Measurements from ENCODE around the gene SIGLEC8.
"Not testable (repeated sequence)": the region's sequence is repeated elsewhere in the genome, so short reads cannot be mapped to it uniquely, and the experiment has no call there.

The SIGLEC8 gene

GRCh38 chr19:51472607-51473006 is 14.4 kb upstream of the SIGLEC8 start:
- DNase-seq, result no peak

GRCh38 chr19:51471527-51471926 is 13.3 kb upstream of the SIGLEC8 start:
- no peak for DNase-seq

GRCh38 chr19:51470966-51471365 is 12.7 kb upstream of the SIGLEC8 start:
- peak; percentile 75 for DNase-seq

- DNase-seq, result no peak
Measured at GRCh38 chr19:51469629-51470028, 11.4 kb upstream of the SIGLEC8 start.

GRCh38 chr19:51469162-51469561 is 10.9 kb upstream of the SIGLEC8 start:
- DNase-seq, result peak; percentile 61

- peak; percentile 24 for DNase-seq
Measured at GRCh38 chr19:51468545-51468920, 10.3 kb upstream of the SIGLEC8 start.

GRCh38 chr19:51467864-51468544 is 9.8 kb upstream of the SIGLEC8 start:
- peak; percentile 96 for DNase-seq

GRCh38 chr19:51466723-51467122 is 8.5 kb upstream of the SIGLEC8 start:
- peak; percentile 26 for DNase-seq

GRCh38 chr19:51463976-51464581 is 5.8 kb upstream of the SIGLEC8 start:
- DNase-seq, result peak; percentile 16

- no peak for DNase-seq
Measured at GRCh38 chr19:51462681-51463080, 4.4 kb upstream of the SIGLEC8 start.

GRCh38 chr19:51462276-51462675 is 4.0 kb upstream of the SIGLEC8 start:
- no peak for DNase-seq

- DNase-seq, result peak; percentile 79
Measured at GRCh38 chr19:51461723-51462161, 3.5 kb upstream of the SIGLEC8 start.

GRCh38 chr19:51460164-51460992 is 2.1 kb upstream of the SIGLEC8 start:
- DNase-seq, result peak; percentile 31

GRCh38 chr19:51458899-51459505 is 748 bp upstream of the SIGLEC8 start:
- DNase-seq, result peak; percentile 6

- no peak for DNase-seq
Measured at GRCh38 chr19:51457351-51458013, 772 bp downstream of the SIGLEC8 start.

GRCh38 chr19:51456541-51457290 is 1.5 kb downstream of the SIGLEC8 start:
- DNase-seq, result no peak

- peak; percentile 21 for DNase-seq
Measured at GRCh38 chr19:51450730-51451307, 7.4 kb downstream of the SIGLEC8 start.

- DNase-seq, result no peak
Measured at GRCh38 chr19:51448411-51449016, 9.7 kb downstream of the SIGLEC8 start.

- DNase-seq, result no peak
Measured at GRCh38 chr19:51448011-51448410, 10.2 kb downstream of the SIGLEC8 start.

GRCh38 chr19:51447510-51447909 is 10.7 kb downstream of the SIGLEC8 start:
- DNase-seq, result not testable (repeated sequence)
